OCI-LY1 (cell line): Measurements from ENCODE around the gene RNF224.

ENCODE experiments used
- EZH2 ChIP-seq: fragments of 200-600 bp; sonication (generic), shearing (Covaris generic); IDR thresholded peaks from 2 replicates; pipeline ENCODE4 v1.8.0; 2017; ENCODE audit warnings: borderline replicate concordance, mixed run types, mild to moderate bottlenecking, antibody characterized with exemption, low read length, moderate library complexity, mixed read lengths
- TF ChIP-seq, protein P1 (sequence below): fragments of 200-600 bp; sonication (generic), shearing (Covaris generic); IDR thresholded peaks from 2 replicates; pipeline ENCODE4 v1.5.1; 2017; ENCODE audit warnings: mild to moderate bottlenecking, antibody characterized with exemption, low read length, moderate library complexity, mixed read lengths

DNA sequence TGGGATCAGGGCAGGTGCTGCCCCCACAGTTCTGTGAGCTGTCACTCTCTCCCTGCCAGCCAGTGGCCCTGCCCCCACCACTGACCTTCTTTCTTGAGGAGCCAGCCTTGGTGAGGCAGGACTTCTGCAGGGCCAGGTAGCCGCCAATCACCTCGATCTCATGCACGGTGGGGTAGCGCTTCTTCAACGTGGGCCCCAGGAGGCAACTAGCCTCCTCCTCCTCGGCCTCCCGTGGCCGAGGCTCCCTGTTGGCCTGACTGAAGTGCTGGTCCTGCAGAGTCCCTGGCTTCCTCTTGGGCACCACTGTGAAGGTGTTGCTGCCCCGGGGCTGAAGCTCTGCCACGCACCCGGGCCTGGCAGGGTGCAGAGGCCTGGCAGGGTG, 28.4 kb upstream of the RNF224 start:
- TF ChIP-seq, protein P1, sequence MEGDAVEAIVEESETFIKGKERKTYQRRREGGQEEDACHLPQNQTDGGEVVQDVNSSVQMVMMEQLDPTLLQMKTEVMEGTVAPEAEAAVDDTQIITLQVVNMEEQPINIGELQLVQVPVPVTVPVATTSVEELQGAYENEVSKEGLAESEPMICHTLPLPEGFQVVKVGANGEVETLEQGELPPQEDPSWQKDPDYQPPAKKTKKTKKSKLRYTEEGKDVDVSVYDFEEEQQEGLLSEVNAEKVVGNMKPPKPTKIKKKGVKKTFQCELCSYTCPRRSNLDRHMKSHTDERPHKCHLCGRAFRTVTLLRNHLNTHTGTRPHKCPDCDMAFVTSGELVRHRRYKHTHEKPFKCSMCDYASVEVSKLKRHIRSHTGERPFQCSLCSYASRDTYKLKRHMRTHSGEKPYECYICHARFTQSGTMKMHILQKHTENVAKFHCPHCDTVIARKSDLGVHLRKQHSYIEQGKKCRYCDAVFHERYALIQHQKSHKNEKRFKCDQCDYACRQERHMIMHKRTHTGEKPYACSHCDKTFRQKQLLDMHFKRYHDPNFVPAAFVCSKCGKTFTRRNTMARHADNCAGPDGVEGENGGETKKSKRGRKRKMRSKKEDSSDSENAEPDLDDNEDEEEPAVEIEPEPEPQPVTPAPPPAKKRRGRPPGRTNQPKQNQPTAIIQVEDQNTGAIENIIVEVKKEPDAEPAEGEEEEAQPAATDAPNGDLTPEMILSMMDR: no peak
- TF ChIP-seq EZH2: no peak
